ENCODE measurements around the gene PTP4A2.

GRCh38 chr1:31913968-31914367, 24.2 kb downstream of the PTP4A2 start:
- TF ChIP-seq CTCF (IDR thresholded peaks at IDR 0.05) (no peak), POLR2AphosphoS5 (IDR thresholded peaks at IDR 0.05) (no peak), POLR2A (IDR thresholded peaks at IDR 0.05; ENCODE audit: low read depth) (no peak), EP300 (IDR thresholded peaks at IDR 0.05) (no peak)
